KMS-11 (cell line): ENCODE measurements around the gene MEMO1.
A peak's percentile ranks its signal among the peaks of the same experiment; 100 is the strongest.
"Not testable (repeated sequence)": the region's sequence is repeated elsewhere in the genome, so short reads cannot be mapped to it uniquely, and the experiment has no call there.

Source experiments
- H2AFZ ChIP-seq: fragments of 200-600 bp; sonication (generic); 2 replicates; pipeline ENCODE4 v1.6.1; 2016; ENCODE audit warnings: antibody characterized with exemption, mixed run types, low read depth
- H3K27ac ChIP-seq: fragments of 200-600 bp; sonication (generic); 2 replicates; pipeline ENCODE4 v1.6.1; 2016; ENCODE audit warnings: mild to moderate bottlenecking, mixed run types
- H3K27me3 ChIP-seq: fragments of 200-600 bp; sonication (generic); 2 replicates; pipeline ENCODE4 v1.6.1; 2017; ENCODE audit warnings: mild to moderate bottlenecking, low read depth, mixed run types, moderate library complexity; ENCODE audit not compliant: insufficient read depth
- H3K36me3 ChIP-seq: fragments of 200-600 bp; sonication (generic); 2 replicates; pipeline ENCODE4 v1.6.1; 2017; ENCODE audit warnings: mild to moderate bottlenecking, mixed run types; ENCODE audit not compliant: insufficient read depth
- H3K4me1 ChIP-seq: fragments of 200-600 bp; sonication (generic); 2 replicates; pipeline ENCODE4 v1.6.1; 2016; ENCODE audit warnings: mild to moderate bottlenecking, low read depth, mixed run types; ENCODE audit not compliant: poor library complexity, severe bottlenecking
- H3K4me2 ChIP-seq: fragments of 200-600 bp; sonication (generic); 2 replicates; pipeline ENCODE4 v1.7.0; 2016; ENCODE audit warnings: mild to moderate bottlenecking, mixed run types
- H3K4me3 ChIP-seq: fragments of 200-600 bp; sonication (generic); IDR thresholded peaks from 2 replicates; pipeline ENCODE4 v1.6.1; 2017; ENCODE audit warnings: low read depth, low read length, mixed read lengths; ENCODE audit not compliant: insufficient read depth
- H3K79me2 ChIP-seq: fragments of 200-600 bp; sonication (generic); 2 replicates; pipeline ENCODE4 v1.6.1; 2016; ENCODE audit warnings: low read depth, mixed run types; ENCODE audit not compliant: insufficient read depth
- H3K9ac ChIP-seq: fragments of 200-600 bp; sonication (generic); 2 replicates; pipeline ENCODE4 v1.6.1; 2016; ENCODE audit warnings: mild to moderate bottlenecking, mixed run types
- H4K20me1 ChIP-seq: fragments of 200-600 bp; sonication (generic); 2 replicates; pipeline ENCODE4 v1.6.1; 2016; ENCODE audit warnings: mild to moderate bottlenecking, mixed run types; ENCODE audit not compliant: insufficient read depth
- TF ChIP-seq, protein P1 (sequence below): fragments of 200-600 bp; sonication (generic); conservative IDR thresholded peaks from 2 replicates; pipeline ENCODE4 v1.6.1; 2017; ENCODE audit warnings: low read depth, mild to moderate bottlenecking, antibody characterized with exemption, low read length, moderate library complexity, mixed read lengths

The MEMO1 gene

DNA sequence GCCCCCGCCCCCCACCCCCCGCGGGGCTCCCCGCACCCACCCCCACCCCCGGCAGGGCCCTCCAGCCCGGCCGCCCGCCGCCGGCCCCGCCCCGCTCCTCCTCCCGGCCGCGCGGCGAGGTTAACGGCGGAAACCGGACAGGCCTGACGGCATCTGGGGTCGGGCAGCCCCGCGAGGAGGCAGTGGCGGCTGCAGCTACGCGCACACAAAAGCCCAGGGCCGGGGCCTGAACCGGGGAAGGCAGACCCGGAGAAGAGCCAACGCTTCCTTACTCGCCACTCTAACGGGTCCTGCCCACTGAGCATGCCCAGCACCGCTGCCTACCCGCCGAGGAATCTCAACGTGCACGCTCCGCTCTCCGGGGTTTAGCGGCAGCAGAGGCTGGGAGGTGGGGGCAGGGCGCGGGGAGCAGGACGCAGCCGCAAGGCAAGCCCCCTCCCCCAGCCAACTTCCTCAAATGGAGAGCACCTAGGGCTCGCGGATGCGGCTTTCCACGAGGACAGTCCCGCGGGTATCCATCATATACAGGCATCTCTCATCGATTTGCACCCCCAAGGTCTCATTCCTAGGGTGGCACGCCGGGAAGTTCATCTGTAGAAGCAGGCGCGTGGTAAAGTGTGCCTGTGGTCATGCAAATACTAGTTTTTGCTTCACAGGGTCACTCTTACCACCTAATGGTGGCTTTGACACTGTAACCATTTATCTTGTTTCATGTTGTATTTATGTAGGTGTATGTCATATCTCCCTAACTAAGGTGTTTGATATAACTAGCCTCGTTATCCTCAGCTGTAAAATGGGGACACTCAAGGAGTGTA is at the start of gene MEMO1:
TSS of gene MEMO1 (minus strand) at position 339 of the 815 bp plus-strand sequence. CDS start 761 bp downstream, outside the sequence.
- H3K4me3 ChIP-seq: peak within 1 kb of the TSS; percentile 97
- peak within 1 kb of the TSS; percentile 94 for H3K27ac ChIP-seq
- H2AFZ ChIP-seq: peak within 1 kb of the TSS; percentile 55
- no peaks in the 10 kb centered on the region for H3K36me3 ChIP-seq
- peak within 1 kb of the TSS; percentile 91 for H3K4me2 ChIP-seq
- H3K79me2 ChIP-seq: peaks cover 38% of the 10 kb centered on the region
- H3K27me3 ChIP-seq: no peaks in the 10 kb centered on the region
- TF ChIP-seq, protein P1, sequence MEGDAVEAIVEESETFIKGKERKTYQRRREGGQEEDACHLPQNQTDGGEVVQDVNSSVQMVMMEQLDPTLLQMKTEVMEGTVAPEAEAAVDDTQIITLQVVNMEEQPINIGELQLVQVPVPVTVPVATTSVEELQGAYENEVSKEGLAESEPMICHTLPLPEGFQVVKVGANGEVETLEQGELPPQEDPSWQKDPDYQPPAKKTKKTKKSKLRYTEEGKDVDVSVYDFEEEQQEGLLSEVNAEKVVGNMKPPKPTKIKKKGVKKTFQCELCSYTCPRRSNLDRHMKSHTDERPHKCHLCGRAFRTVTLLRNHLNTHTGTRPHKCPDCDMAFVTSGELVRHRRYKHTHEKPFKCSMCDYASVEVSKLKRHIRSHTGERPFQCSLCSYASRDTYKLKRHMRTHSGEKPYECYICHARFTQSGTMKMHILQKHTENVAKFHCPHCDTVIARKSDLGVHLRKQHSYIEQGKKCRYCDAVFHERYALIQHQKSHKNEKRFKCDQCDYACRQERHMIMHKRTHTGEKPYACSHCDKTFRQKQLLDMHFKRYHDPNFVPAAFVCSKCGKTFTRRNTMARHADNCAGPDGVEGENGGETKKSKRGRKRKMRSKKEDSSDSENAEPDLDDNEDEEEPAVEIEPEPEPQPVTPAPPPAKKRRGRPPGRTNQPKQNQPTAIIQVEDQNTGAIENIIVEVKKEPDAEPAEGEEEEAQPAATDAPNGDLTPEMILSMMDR: no peak
- peaks cover 14% of the 10 kb centered on the region; the same call in 1 of the 2 replicates for H4K20me1 ChIP-seq
- peaks cover 33% of the 10 kb centered on the region for H3K4me1 ChIP-seq
- H3K9ac ChIP-seq: peak within 1 kb of the TSS; percentile 83

DNA sequence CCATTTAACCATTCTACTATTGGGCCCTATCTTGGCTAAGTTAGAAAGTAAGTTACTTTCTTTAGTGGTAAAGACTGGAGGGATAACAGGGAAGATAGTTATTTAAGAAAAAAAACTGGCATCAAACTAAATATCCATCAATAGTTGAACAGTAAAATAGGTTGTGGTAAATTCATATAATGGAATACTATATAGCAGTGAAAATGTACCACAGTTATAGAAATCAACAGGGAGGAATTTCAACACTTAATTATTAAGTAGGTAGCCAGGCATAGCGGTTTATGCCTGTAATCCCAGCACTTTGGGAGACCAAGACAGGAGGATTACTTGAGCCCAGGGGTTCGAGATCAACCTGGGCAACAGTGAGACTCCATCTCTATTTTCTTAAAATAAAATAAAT is 49.5 kb upstream of the MEMO1 start:
- TF ChIP-seq, protein P1: no peak
- H3K4me1 ChIP-seq: peaks cover 15% of the 10 kb centered on the region
- H4K20me1 ChIP-seq: no peaks in the 10 kb centered on the region
- no peak overlapping the region for H2AFZ ChIP-seq
- H3K4me2 ChIP-seq: no peak overlapping the region
- peaks cover 9% of the 10 kb centered on the region; the same call in 1 of the 2 replicates for H3K79me2 ChIP-seq
- H3K27ac ChIP-seq: no peak overlapping the region
- H3K9ac ChIP-seq: no peak overlapping the region
- no peaks in the 10 kb centered on the region for H3K36me3 ChIP-seq
- no peak overlapping the region for H3K4me3 ChIP-seq
- H3K27me3 ChIP-seq: no peaks in the 10 kb centered on the region

DNA sequence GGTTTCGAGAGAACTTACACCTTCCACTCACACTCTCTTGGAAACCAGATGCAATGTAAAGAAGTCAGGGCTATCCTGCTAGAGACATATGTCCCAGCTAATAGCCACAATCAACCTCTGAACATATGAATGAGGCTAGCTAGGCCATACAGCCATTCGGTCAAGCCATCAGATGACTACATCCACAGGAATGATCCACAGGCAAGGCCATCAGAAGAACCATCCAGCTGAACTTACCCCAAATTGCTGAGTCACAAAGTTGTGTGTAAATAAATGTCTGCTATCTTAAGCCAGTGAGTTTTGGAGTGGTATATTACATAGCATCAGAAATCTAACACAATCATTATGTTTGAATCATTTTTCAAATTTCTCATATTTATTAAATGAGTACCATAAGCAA is 47.3 kb upstream of the MEMO1 start:
- Histone ChIP-seq H2AFZ (no peak overlapping the region), H3K4me3 (no peak overlapping the region)

DNA sequence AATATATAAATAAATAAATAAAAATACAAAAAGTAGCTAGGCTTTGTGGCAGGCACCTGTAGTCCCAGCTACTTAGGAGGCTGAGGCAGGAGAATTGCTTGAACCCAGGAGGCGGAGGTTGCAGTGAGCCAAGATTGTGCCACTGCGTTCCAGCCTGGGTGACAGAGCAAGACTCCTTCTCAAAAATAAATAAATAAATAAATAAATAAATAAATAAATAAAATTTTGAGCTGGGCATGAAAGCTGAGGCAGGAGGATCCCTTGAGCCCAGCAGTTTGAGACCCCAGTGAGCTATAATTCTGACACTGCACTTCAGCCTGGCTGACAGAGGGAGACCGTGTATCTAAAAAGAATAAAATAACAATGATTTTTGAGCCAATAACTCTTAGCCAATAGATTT is 43.8 kb upstream of the MEMO1 start:
- not testable (repeated sequence) for H2AFZ ChIP-seq, H3K4me2 ChIP-seq, H3K9ac ChIP-seq, H3K79me2 ChIP-seq, H4K20me1 ChIP-seq, H3K4me1 ChIP-seq, H3K27me3 ChIP-seq, H3K4me3 ChIP-seq, H3K36me3 ChIP-seq, H3K27ac ChIP-seq

More for the DNA sequence above, 47.3 kb upstream of the MEMO1 start:
- H3K27ac ChIP-seq: no peak overlapping the region
- H3K9ac ChIP-seq: no peak overlapping the region
- no peaks in the 10 kb centered on the region for H4K20me1 ChIP-seq
- H3K4me1 ChIP-seq: peaks cover 7% of the 10 kb centered on the region
- no peaks in the 10 kb centered on the region for H3K27me3 ChIP-seq
- TF ChIP-seq, protein P1: no peak
- H3K4me2 ChIP-seq: no peak overlapping the region
- H3K36me3 ChIP-seq: no peaks in the 10 kb centered on the region
- H3K79me2 ChIP-seq: no peaks in the 10 kb centered on the region

DNA sequence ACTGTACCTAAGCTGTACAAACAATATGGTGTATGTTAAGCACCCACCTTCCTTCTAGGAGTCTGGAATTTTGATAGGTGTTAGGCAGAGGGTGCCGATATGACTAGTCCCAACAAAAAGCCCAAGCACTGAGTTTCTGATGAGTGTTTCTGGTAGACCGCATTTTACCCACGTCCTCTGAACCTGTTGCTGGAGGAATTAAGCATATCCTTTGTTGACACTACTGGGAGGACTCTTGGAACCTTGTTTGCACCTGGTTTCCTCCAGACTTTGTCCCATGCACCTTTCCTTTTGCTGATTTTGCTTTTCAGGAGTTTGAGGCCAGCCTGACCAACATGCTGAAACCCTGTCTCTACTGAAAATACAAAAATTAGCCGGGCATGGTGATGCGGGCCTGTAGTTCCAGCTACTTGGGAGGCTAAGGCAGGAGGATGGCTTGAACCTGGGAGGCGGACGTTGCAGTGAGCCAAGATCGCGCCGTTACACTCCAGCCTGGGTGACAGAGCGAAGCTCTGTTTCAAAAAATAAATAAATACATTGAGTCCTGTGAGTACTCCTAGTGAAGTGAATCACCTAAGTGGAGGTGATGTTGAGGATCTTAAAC is 41.1 kb upstream of the MEMO1 start:
- Histone ChIP-seq H3K36me3 (no peaks in the 10 kb centered on the region), H3K4me2 (no peak overlapping the region), H3K27ac (no peak overlapping the region), H2AFZ (no peak overlapping the region), H3K4me3 (no peak overlapping the region), H4K20me1 (no peaks in the 10 kb centered on the region), H3K27me3 (no peaks in the 10 kb centered on the region), H3K79me2 (no peaks in the 10 kb centered on the region), H3K4me1 (no peaks in the 10 kb centered on the region), H3K9ac (no peak overlapping the region)
- TF ChIP-seq, protein P1: no peak
